ENCODE measurements around the gene YBX2. TPM values are rescaled to one million over a fixed set of nuclear protein-coding genes. Genes with fewer than 3 reads are reported as not detected.

Gene YBX2
- total RNA-seq, 1 donor from 2014 or later = 0.26 TPM

GRCh38 chr17:7238420-7239090 is 55.9 kb downstream of the YBX2 start:
- Histone ChIP-seq H3K36me3 (ENCODE audit: control insufficient read depth, insufficient read depth, low read length) (peaks cover 17% of the 10 kb centered on the region), H3K4me3 (ENCODE audit: low read depth, low read length) (peak overlapping the region; percentile 74), H3K27me3 (ENCODE audit: control insufficient read depth, insufficient read depth, low read length) (no peaks in the 10 kb centered on the region)
- FAIRE-seq (no peak), DNase-seq (ENCODE audit: low read depth) (no peak)
- TF ChIP-seq CTCF (IDR thresholded peaks at IDR 0.05; ENCODE audit: insufficient read depth, low read length, severe bottlenecking) = no peak

Other genes starting within 250 kb of the YBX2 start
- not detected in 2 replicates for gene CLEC10A, start 214.4 kb downstream of the YBX2 start, total RNA-seq
- not detected in 2 replicates for gene ASGR2, start 179.8 kb downstream of the YBX2 start, total RNA-seq
- under 0.01 and 0.38 TPM in 2 replicates for gene ASGR1, start 115.3 kb downstream of the YBX2 start, total RNA-seq
- gene DLG4, start 74.8 kb downstream of the YBX2 start, total RNA-seq = 1.8 and 1.9 TPM in 2 replicates
- gene ACADVL, start 74.7 kb downstream of the YBX2 start, total RNA-seq = 216 and 277 TPM in 2 replicates
- 52.1 and 55.3 TPM in 2 replicates for gene DVL2, start 60.1 kb downstream of the YBX2 start, total RNA-seq
- gene PHF23, start 55.2 kb downstream of the YBX2 start, total RNA-seq = 27.4 and 34.9 TPM in 2 replicates
- gene GABARAP, start 52.2 kb downstream of the YBX2 start, total RNA-seq = 50.8 and 64.3 TPM in 2 replicates
- gene CTDNEP1, start 42.9 kb downstream of the YBX2 start, total RNA-seq = 17.6 and 25.3 TPM in 2 replicates
- 16.5 and 20.0 TPM in 2 replicates for gene ELP5, start 42.4 kb downstream of the YBX2 start, total RNA-seq
- gene CLDN7, start 32.2 kb downstream of the YBX2 start, total RNA-seq = 546 and 850 TPM in 2 replicates
- under 0.01 and 0.13 TPM in 2 replicates for gene SLC2A4, start 12.9 kb downstream of the YBX2 start, total RNA-seq
- 653 and 709 TPM in 2 replicates for gene EIF5A, start 13.0 kb upstream of the YBX2 start, total RNA-seq
- 22.4 and 35.7 TPM in 2 replicates for gene GPS2, start 20.7 kb upstream of the YBX2 start, total RNA-seq
- 14.7 and 17.7 TPM in 2 replicates for gene NEURL4, start 34.7 kb upstream of the YBX2 start, total RNA-seq
- gene ACAP1, start 41.9 kb upstream of the YBX2 start, total RNA-seq = 0.26 and 4.2 TPM in 2 replicates
- gene KCTD11, start 57.5 kb upstream of the YBX2 start, total RNA-seq = 24.2 and 26.6 TPM in 2 replicates
- gene TMEM95, start 60.5 kb upstream of the YBX2 start, total RNA-seq = not detected in 2 replicates
- 7.4 and 11.8 TPM in 2 replicates for gene TNK1, start 86.5 kb upstream of the YBX2 start, total RNA-seq
- gene PLSCR3, start 99.9 kb upstream of the YBX2 start, total RNA-seq = 9.0 and 13.2 TPM in 2 replicates
- gene TMEM256, start 109.5 kb upstream of the YBX2 start, total RNA-seq = 40.3 and 67.7 TPM in 2 replicates
- gene NLGN2, start 113.2 kb upstream of the YBX2 start, total RNA-seq = 0.79 and 1.2 TPM in 2 replicates
- gene SPEM1, start 125.7 kb upstream of the YBX2 start, total RNA-seq = 0.13 TPM in 1 of 2 replicates, not detected in the other
- gene SPEM2, start 131.0 kb upstream of the YBX2 start, total RNA-seq = not detected in 2 replicates
- not detected in 2 replicates for gene SPEM3, start 134.2 kb upstream of the YBX2 start, total RNA-seq
- 7.3 and 12.6 TPM in 2 replicates for gene TMEM102, start 140.8 kb upstream of the YBX2 start, total RNA-seq
- 12.4 and 28.3 TPM in 2 replicates for gene FGF11, start 144.9 kb upstream of the YBX2 start, total RNA-seq
- gene CHRNB1, start 150.4 kb upstream of the YBX2 start, total RNA-seq = 9.7 and 16.8 TPM in 2 replicates
- gene ZBTB4, start 185.0 kb upstream of the YBX2 start, total RNA-seq = 8.7 and 9.2 TPM in 2 replicates
- gene SLC35G6, start 186.8 kb upstream of the YBX2 start, total RNA-seq = not detected in 2 replicates
- gene POLR2A, start 189.7 kb upstream of the YBX2 start, total RNA-seq = 38.4 and 79.6 TPM in 2 replicates

All from bronchial epithelial cell (primary cell).